A375 (cell line): ENCODE data around the gene CDK7. TPM values are rescaled to one million over a fixed set of nuclear protein-coding genes. Genes with fewer than 3 reads are reported as not detected.

Source experiments
- total RNA-seq: library from RNA; depleted of rRNA; stranded (reverse); fragments of >200 nt; shearing (Covaris generic); gene quantifications from 2 replicates; pipeline ENCODE4 v1.2.3, GENCODE V29; 2014; rRNA removed

The CDK7 gene
- 53.7 and 65.3 TPM in 2 replicates for total RNA-seq

GRCh38 chr5:69234457-69235268 lies at the start of gene CDK7:
TSS of gene CDK7 (plus strand) at chr5:69234886. CDS start at chr5:69234976, 90 bp downstream.

DNA sequence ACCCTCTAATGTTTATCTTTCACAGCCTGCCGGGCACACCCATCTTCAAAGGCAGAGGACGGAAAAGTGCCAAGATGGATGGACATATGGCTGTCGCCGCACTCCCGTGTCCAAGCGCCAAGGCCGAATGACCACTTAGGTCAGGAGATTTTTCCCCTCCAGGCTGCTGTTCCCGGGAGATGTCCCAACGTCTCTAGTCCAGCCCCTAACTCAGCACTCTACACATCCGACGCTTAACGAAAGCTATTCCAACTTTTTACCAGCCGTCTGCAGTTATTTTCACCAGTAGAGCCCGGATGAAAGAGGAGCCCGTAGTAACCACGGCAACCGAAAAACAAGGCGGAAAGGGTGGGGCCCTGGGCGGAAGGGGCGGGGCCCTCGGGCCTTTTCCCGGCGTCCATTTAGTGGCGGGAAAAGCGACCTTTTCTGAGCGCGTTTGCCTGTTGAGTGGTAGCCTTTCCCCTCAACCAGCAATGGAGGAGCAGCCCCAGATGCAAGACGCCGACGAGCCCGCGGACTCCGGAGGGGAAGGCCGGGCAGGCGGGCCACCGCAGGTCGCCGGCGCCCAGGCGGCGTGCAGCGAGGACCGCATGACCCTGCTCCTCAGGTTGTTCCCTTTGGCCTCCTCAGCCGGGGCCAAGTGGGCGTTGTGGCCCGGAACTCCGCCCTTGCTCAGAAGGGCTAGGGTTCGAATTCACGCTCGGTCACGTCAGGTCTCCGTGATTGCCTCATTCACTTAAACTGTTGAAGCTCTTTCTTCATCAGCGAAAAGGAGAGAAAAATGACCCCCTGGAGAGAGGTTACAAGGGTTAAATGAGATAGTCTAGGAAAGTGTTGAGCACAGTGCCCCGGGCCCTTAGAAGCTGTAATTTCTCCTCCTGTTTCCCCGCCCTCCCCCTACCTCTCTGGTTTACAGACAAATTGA lies 45.3 kb upstream of the CDK7 start, which contains the start of gene CENPH:
Gene CENPH, plus strand, starts transcription at position 422 of the 925 bp plus-strand sequence. Its CDS starts 52 bp downstream, at position 474.

Other genes starting within 250 kb of the CDK7 start
- 42.9 and 69.1 TPM in 2 replicates for gene SLC30A5, start 140.9 kb upstream of the CDK7 start, total RNA-seq
- gene CCNB1, start 67.7 kb upstream of the CDK7 start, total RNA-seq = 149 and 179 TPM in 2 replicates
- 79.0 and 80.6 TPM in 2 replicates for gene CENPH, start 45.3 kb upstream of the CDK7 start, total RNA-seq
- 5.7 and 6.9 TPM in 2 replicates for gene CCDC125, start 97.9 kb downstream of the CDK7 start, total RNA-seq
- 44.2 and 79.7 TPM in 2 replicates for gene AK6, start 134.6 kb downstream of the CDK7 start, total RNA-seq
- 111 and 141 TPM in 2 replicates for gene TAF9, start 134.6 kb downstream of the CDK7 start, total RNA-seq
- gene RAD17, start 134.9 kb downstream of the CDK7 start, total RNA-seq = 17.7 and 25.7 TPM in 2 replicates
- gene MARVELD2, start 180.2 kb downstream of the CDK7 start, total RNA-seq = 0.08 and 0.13 TPM in 2 replicates